Effector memory CD4-positive, alpha-beta T cell (primary cell): ENCODE results near the gene PAIP2.

ENCODE experiments used
- DNase-seq, 3 donors: peaks; one replicate each; pipeline ENCODE4 v3.0.0-alpha.2; 2020
- H3K27ac ChIP-seq: 2 replicates; pipeline ENCODE4 v1.7.0; 2013; ENCODE audit warnings: mild to moderate bottlenecking, low read length, moderate library complexity; ENCODE audit not compliant: insufficient read depth, poor library complexity, severe bottlenecking
- H3K27me3 ChIP-seq: replicated peaks from 2 replicates; pipeline ENCODE4 v1.7.0; 2013; ENCODE audit warnings: mild to moderate bottlenecking, low read length; ENCODE audit not compliant: insufficient read depth, control insufficient read depth, poor library complexity, severe bottlenecking
- H3K36me3 ChIP-seq: 2 replicates; pipeline ENCODE4 v1.7.0; 2013; ENCODE audit warnings: mild to moderate bottlenecking, low read length, moderate library complexity; ENCODE audit not compliant: control insufficient read depth, insufficient read depth
- H3K4me1 ChIP-seq: 2 replicates; pipeline ENCODE4 v1.7.0; 2013; ENCODE audit warnings: low read length, mild to moderate bottlenecking; ENCODE audit not compliant: control insufficient read depth, insufficient read depth, poor library complexity, severe bottlenecking
- H3K4me3 ChIP-seq: 2 replicates; pipeline ENCODE4 v1.7.0; 2013; ENCODE audit warnings: low read length, low read depth, mild to moderate bottlenecking; ENCODE audit not compliant: insufficient read depth, poor library complexity, severe bottlenecking
- H3K9me3 ChIP-seq: 2 replicates; pipeline ENCODE4 v1.7.0; 2013; ENCODE audit warnings: mild to moderate bottlenecking, low read length, moderate library complexity; ENCODE audit not compliant: control insufficient read depth

The PAIP2 gene

GRCh38 chr5:139396691-139397090 lies 55.0 kb downstream of the PAIP2 start:
- peaks cover 24% of the 10 kb centered on the region for H3K4me1 ChIP-seq
- H3K27ac ChIP-seq = no peak overlapping the region
- H3K9me3 ChIP-seq = no peaks in the 10 kb centered on the region
- no peak for DNase-seq
- no peak overlapping the region for H3K4me3 ChIP-seq
- no peaks in the 10 kb centered on the region for H3K36me3 ChIP-seq
- no peaks in the 10 kb centered on the region for H3K27me3 ChIP-seq

- Histone ChIP-seq H3K36me3 (no peaks in the 10 kb centered on the region), H3K4me1 (peaks cover 16% of the 10 kb centered on the region), H3K4me3 (no peak overlapping the region), H3K27ac (no peak overlapping the region), H3K9me3 (no peaks in the 10 kb centered on the region), H3K27me3 (no peaks in the 10 kb centered on the region)
- DNase-seq = no peak
Observed at GRCh38 chr5:139397921-139398320, 56.3 kb downstream of the PAIP2 start.

GRCh38 chr5:139399501-139400121 lies 58.0 kb downstream of the PAIP2 start:
- Histone ChIP-seq H3K36me3 (no peaks in the 10 kb centered on the region), H3K27ac (no peak overlapping the region), H3K27me3 (no peaks in the 10 kb centered on the region), H3K4me1 (peaks cover 6% of the 10 kb centered on the region), H3K4me3 (no peak overlapping the region), H3K9me3 (no peaks in the 10 kb centered on the region)
- no peak for DNase-seq

GRCh38 chr5:139401546-139401945 lies 59.9 kb downstream of the PAIP2 start:
- Histone ChIP-seq H3K4me3 (no peak overlapping the region), H3K27me3 (no peaks in the 10 kb centered on the region), H3K36me3 (no peaks in the 10 kb centered on the region), H3K27ac (no peak overlapping the region), H3K9me3 (no peaks in the 10 kb centered on the region), H3K4me1 (peaks cover 8% of the 10 kb centered on the region)
- no peak for DNase-seq

GRCh38 chr5:139402561-139403158 lies 61.0 kb downstream of the PAIP2 start:
- H3K4me3 ChIP-seq = no peak overlapping the region
- no peaks in the 10 kb centered on the region for H3K36me3 ChIP-seq
- no peak for DNase-seq
- no peaks in the 10 kb centered on the region for H3K27me3 ChIP-seq
- H3K27ac ChIP-seq = no peak overlapping the region
- no peaks in the 10 kb centered on the region for H3K9me3 ChIP-seq
- H3K4me1 ChIP-seq = peaks cover 8% of the 10 kb centered on the region

- no peaks in the 10 kb centered on the region for H3K9me3 ChIP-seq
- no peaks in the 10 kb centered on the region for H3K27me3 ChIP-seq
- peak overlapping the region; percentile 52 for H3K4me3 ChIP-seq
- H3K4me1 ChIP-seq = peaks cover 8% of the 10 kb centered on the region
- H3K36me3 ChIP-seq = no peaks in the 10 kb centered on the region
- no peak for DNase-seq
- H3K27ac ChIP-seq = peak overlapping the region; percentile 83
Observed at GRCh38 chr5:139403418-139403786, 61.7 kb downstream of the PAIP2 start.

- H3K4me3 ChIP-seq = peak within 1 kb of the TSS; percentile 52
- H3K4me1 ChIP-seq = peaks cover 8% of the 10 kb centered on the region
- H3K27me3 ChIP-seq = no peaks in the 10 kb centered on the region
- DNase-seq = peak; percentile 91 to 97 (median 96)
- H3K36me3 ChIP-seq = no peaks in the 10 kb centered on the region
- H3K9me3 ChIP-seq = no peaks in the 10 kb centered on the region
- peak within 1 kb of the TSS; percentile 83 for H3K27ac ChIP-seq
Observed at GRCh38 chr5:139403787-139404483, 62.3 kb downstream of the PAIP2 start, which contains the start of gene SPATA24. Gene SPATA24 (minus strand): TSS chr5:139404089. CDS start chr5:139404060, 29 bp downstream.

- Histone ChIP-seq H3K27ac (peak overlapping the region; percentile 83), H3K27me3 (no peaks in the 10 kb centered on the region), H3K36me3 (no peaks in the 10 kb centered on the region), H3K9me3 (no peaks in the 10 kb centered on the region), H3K4me1 (peaks cover 8% of the 10 kb centered on the region), H3K4me3 (peak overlapping the region; percentile 52)
- no peak for DNase-seq
Observed at GRCh38 chr5:139404484-139404840, 62.8 kb downstream of the PAIP2 start.

GRCh38 chr5:139406963-139407362 lies 65.3 kb downstream of the PAIP2 start:
- no peak for DNase-seq
- H3K27ac ChIP-seq = no peak overlapping the region

GRCh38 chr5:139407517-139407916 lies 65.9 kb downstream of the PAIP2 start:
- Histone ChIP-seq H3K4me1 (peaks cover 8% of the 10 kb centered on the region), H3K9me3 (no peaks in the 10 kb centered on the region), H3K36me3 (no peaks in the 10 kb centered on the region), H3K27me3 (no peaks in the 10 kb centered on the region), H3K27ac (no peak overlapping the region), H3K4me3 (no peak overlapping the region)
- no peak for DNase-seq

More at GRCh38 chr5:139406963-139407362, 65.3 kb downstream of the PAIP2 start:
- Histone ChIP-seq H3K4me3 (no peak overlapping the region), H3K4me1 (peaks cover 8% of the 10 kb centered on the region), H3K36me3 (no peaks in the 10 kb centered on the region), H3K9me3 (no peaks in the 10 kb centered on the region), H3K27me3 (no peaks in the 10 kb centered on the region)
